Subcutaneous adipose tissue (tissue), 4 donors: ENCODE measurements around the gene DPP6. TPM values are rescaled to one million over a fixed set of nuclear protein-coding genes. Genes with fewer than 3 reads are reported as not detected.

Source experiments
- CTCF ChIP-seq: fragments of 450-650 bp; IDR thresholded peaks from one replicate; pipeline ENCODE4 v1.5.1; 2016; ENCODE audit warnings: low read depth, mild to moderate bottlenecking, control low read depth, antibody characterized with exemption, moderate library complexity
- total RNA-seq, 4 donors: library from RNA; depleted of rRNA; stranded (reverse); fragments of >200 nt; gene quantifications; one replicate each; pipeline ENCODE4 v1.1.0, GENCODE V29; 2016

DPP6 gene
- total RNA-seq, 4 donors from 2014 or later, result 0.19 to 2.0 (median 0.85) TPM; not detected in 1

- TF ChIP-seq CTCF, result no peak
Observed at GRCh38 chr7:154744861-154745258, 692.7 kb downstream of the DPP6 start.

GRCh38 chr7:154746571-154747360 lies 694.6 kb downstream of the DPP6 start:
- TF ChIP-seq CTCF, result no peak

GRCh38 chr7:154748089-154748786 lies 696.0 kb downstream of the DPP6 start:
- no peak for TF ChIP-seq CTCF

- TF ChIP-seq CTCF, result no peak
Observed at GRCh38 chr7:154750353-154750801, 698.2 kb downstream of the DPP6 start.

- no peak for TF ChIP-seq CTCF
Observed at GRCh38 chr7:154753226-154753625, 701.0 kb downstream of the DPP6 start.

- no peak for TF ChIP-seq CTCF
Observed at GRCh38 chr7:154757756-154758155, 705.6 kb downstream of the DPP6 start.

GRCh38 chr7:154759989-154760388 lies 707.8 kb downstream of the DPP6 start:
- no peak for TF ChIP-seq CTCF
